GM21381 (cell line): Measurements from ENCODE around the gene GGNBP2.
A peak's percentile ranks its signal among the peaks of the same experiment; 100 is the strongest.

Experiments used
- ATAC-seq: cut with Tn5 transposase; IDR thresholded peaks from one replicate; pipeline ENCODE4 v1.9.1; 2021; ENCODE audit warnings: mild to moderate bottlenecking, moderate library complexity; ENCODE audit not compliant: unreplicated experiment

GGNBP2 gene

DNA sequence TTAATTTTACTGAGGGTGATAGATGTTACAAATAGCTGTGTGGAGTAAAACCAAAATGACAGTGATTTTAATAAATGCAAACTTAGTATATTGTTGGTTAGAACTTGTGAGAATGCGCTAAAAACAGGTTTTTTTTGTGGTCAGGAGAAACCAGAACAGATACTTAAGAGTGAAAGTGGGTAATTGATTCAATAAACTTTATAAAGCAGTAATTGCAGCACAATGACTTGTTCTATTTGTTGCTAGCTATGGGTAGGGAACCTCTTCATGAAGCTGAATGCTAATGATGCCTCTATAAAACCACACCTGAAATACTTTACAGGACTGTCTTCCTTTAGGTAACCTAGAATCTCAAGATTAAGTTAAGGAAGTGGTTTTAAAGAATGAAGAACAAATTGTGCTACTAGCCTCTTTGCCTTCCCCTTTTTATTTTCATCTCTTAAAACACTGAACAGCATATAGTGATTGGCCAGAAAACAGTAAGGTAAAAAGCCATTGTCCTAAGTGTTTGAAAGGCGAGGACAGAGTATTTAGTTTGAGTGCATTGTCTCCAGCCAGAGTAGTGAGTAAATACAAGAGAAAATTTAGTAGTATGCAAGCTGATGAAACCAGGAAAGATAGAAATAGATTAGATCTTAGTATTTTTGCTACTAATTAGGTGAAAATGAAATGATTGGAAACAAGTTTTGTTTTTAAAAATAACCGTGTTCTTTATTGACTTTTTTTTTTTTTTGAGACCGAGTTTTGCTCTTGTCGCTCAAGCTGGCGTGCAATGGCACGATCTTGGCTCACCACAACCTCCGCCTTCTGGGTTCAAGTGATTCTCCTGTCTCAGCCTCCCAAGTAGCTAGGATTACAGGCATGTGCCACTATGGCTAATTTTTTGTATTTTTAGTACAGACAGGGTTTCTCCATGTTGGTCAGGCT is 6.0 kb downstream of the GGNBP2 start:
- ATAC-seq, result no peak

DNA sequence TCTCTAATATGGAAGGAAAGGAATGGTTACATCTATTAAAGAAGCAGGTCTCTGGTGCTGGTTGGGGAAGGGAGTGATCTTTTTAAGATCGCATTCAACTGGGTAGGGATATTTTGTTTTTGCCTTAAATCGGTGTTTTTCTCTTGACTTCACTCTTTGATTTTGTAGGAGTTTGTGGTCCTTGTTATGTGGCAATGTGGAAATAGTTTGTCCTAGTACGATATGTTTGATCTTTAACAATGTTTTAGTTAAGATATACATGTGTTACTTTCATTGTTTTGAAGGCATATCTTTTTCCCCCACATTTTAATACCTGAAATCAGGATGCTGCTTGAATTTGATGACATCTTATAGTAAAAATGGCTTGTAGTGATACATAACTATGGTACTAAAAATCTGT is 8.7 kb downstream of the GGNBP2 start:
- no peak for ATAC-seq

DNA sequence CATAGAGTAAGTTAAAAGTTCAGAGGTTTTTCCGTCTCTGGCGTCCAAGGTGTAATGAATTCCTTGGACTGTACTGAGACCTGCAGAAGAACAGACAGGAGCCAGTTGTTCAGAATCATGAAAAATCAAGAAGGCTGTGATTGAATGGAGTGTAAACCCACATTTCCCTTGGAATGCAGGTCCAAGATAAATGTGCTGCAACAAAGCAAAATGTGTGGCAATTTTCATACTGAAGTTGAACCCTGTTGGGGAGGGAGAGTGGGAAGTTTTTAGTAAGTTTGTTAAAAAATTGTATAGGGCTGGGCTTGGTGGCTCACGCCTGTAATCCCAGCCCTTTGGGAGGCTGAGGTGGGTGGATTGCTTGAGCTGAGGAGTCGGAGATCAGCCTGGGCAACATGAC is 21.4 kb downstream of the GGNBP2 start:
- ATAC-seq, result no peak

DNA sequence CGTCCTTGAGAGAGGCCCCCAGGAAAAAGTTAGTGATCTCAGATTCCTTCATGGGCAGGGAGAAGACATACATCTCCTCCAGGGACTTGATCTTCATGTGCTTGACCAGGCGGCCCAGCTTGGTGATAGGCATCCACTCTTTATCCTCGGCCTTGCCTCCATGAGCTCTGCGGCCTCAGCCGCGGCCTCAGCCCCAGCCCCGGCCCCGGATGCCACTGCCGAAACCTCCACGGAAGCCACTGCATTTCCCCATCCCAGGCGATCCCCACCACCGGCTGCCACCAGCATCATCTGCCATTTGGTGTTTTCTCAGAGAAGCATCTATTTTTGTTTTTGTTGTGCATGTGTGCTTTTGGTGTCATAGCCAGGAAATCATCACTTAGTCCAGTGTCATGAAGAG is 30.3 kb downstream of the GGNBP2 start:
- no peak for ATAC-seq

DNA sequence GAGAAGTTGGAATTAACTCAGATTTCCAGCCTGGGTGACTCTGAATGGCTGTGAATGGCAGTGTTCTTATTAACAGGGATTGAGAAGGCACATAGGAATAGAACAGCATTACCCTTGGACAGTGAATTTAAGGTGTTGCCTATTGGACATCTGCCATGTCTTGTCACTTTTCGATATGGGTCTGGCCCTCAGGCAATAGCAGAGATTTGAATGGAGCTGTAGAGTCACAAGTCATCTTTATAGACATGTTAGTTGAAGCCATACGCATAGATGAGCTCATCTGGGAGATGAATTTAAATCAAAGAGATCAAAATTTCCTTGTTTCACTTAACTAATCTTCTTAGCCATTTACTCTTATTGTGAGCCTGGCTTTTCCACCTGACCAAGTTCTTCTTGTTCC is 32.1 kb downstream of the GGNBP2 start:
- no peak for ATAC-seq

DNA sequence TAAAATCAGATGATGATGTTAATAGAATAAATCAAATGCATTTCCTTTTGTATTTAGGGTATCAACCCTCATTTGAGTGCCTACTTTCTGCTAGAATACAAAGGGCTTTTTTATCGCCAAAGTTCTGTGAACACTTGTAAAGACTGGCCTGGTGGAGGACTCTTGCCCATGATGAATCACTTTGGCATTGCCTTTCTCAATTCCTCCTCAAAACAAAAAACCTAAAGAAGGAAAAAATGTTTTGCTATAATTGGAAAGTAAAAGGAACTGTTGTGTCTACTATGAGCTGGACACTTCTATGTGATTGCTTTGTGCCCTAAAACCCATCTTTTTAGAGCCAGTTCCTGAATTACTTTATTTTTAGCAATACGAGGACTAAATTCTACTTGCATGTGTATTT is 34.0 kb downstream of the GGNBP2 start:
- ATAC-seq, result no peak

DNA sequence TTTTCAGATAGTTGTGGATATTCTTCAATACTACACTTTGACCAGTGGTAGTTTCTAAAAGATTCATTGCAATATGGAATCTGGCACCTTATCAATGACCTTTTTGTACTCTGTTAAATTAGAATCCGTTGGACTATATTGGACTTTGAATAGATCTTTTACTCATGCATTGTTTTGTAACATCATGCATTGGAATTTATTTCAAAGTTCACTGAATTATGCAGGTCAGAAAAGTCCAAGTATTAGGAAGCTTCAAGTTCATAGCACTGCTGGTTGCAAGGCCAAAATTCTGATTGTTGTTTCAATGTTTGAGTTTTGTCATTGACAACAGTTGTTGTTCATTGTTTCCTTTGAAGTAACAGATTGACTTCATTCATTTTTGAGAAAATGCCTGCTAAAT is 39.1 kb downstream of the GGNBP2 start:
- no peak for ATAC-seq

DNA sequence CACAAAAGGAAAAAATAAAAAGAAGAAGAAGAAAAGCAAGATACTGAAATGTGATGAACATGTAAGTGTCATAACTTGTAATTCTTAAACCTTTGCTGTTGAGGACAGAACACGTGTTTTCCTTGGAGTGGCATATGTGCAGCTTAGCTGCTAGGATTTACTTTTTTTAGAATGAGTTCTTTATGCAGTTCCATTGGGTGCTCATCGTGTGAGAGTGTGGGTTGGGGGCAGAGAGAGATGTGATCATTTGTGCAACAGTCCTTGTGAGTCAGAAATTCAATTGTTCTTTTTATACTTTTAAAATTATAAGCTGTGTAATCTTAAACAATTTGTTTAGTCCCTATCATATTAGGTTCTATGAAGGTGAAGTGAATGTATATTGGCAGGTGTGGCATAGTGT is 41.4 kb downstream of the GGNBP2 start:
- no peak for ATAC-seq

DNA sequence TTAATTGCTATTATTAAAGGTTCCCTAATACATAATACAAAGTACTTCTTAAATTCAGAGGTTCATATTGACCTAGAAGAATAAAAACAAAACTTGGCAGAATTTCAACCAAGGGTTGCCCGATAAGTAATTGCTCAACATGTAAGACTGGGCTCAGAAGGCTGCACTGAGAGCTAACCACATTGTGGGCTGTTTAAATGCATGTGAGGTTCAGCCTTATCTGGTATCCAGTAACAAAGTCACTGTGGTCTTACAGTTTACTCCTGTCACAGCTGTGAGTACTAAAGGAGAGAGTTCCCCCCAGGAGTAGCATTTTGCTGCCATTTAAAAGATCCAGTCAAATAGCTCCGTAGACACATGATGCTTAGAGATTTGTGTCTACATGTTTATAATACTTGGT is 45.4 kb downstream of the GGNBP2 start:
- no peak for ATAC-seq

DNA sequence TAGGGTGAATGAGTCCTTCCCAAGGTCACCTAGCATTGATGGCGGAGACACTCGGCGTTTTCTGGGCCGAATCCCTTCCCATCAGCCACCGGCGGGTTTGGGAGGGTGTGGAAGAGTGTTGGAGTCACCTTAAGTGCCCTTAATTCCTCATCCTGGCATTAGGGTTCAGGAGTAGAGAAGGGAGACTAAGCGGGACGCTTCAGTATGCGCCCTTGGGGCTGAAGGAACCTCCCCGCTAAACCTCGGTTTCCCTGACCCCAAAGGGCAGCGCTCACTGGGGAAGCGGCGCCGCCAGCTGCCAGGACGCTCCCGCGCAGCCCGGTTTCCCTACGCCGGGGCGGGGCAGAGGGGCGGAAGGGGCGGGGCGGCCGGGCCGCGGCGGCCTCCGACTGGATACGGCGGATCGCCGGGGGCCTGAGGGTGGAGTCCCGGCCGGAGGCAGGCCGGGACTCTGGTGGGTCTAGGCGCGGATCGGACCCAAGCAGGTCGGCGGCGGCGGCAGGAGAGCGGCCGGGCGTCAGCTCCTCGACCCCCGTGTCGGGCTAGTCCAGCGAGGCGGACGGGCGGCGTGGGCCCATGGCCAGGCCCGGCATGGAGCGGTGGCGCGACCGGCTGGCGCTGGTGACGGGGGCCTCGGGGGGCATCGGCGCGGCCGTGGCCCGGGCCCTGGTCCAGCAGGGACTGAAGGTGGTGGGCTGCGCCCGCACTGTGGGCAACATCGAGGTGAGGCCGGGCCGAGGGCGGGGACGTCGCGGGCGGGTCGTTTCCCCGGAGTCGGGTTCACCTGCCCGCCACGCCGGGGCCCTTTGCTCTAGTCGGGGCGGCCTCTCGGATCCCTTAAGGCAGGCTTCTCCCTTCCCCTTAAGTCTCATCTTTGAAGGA is 47.0 kb downstream of the GGNBP2 start, which contains the start of gene DHRS11:
TSS of gene DHRS11 (plus strand) at position 446 of the 882 bp plus-strand sequence. CDS start at position 577, 131 bp downstream.
- ATAC-seq, result peak; percentile 86

DNA sequence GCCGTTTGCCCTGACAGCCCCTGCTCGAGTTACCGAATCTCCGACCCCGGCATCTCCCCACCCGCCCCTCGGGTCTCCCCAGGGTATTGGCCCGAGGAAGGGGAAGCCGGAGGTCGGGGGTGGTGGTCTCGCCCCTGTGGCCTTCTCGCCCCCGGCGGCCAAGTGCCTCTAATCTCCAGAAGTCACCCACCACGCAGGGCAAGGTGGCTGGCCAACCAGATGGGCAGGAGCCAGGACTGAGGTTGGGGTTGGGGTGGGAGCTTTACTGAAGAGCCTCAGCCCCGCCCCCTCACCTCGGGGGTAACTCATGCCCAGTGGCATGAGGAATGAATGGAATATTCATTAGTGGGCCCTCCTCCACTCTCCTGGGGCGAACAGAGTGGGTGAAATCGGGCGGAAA is 47.6 kb downstream of the GGNBP2 start:
- ATAC-seq, result no peak

DNA sequence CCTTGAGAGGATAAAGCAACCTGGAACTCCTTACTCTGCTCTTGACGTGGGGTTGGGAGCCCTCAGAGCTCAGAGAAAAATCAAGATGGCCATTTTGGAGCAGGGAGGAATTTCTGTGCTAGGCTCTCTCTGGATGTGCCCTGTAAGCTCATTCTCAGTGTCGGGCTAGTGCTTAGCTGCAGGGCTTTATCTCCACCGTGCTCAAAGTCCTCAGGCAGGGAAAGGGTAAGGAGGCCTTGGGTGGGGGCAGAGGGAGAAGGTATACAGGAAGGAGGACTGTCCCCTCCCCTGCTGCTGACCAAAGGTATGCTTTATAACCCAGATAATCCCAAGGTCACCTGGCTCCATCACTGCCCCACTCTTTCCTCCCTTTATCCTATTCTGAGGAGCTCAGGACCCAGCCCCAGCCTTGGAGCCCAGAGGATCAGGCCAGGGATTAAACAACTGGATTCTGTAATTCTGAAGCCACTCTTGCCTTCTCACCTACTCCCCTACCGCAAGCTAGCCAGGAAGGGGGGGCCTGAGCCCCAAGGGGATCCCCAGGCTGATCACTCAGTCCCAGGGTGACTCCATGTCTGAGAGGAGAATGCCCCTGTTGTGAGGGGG is 48.1 kb downstream of the GGNBP2 start:
- ATAC-seq, result no peak

DNA sequence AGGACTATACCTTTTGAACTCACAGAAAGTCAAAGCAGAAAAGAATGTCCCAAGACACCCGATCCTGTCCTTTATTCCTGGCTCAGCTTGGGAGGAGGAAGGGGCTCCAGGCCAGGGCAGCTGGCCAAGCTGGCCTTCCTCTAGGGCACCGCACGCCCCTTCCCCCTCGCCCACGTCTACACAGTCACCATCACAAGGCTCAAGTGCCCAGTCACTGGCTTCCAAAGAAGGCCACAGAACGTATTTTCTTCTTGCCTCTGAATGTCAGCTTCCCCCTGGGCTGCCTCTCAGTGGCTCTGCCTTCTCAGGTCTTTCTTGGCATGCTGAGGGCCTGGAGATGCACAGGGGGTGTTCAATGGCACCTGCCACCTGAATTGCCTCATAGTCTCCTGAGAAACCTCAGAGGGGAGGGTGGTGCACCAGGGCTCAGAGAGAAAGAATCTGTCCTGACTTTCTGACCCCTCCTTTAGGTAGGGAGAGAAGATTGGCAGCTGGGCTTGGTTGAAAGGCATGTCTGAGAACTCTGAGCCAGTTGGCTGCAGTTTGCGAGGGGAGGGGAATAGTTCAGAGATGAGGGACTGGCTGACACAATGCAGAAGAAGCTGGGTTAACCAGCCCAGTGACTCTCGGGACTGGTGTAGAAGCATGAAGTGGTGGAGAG is 49.1 kb downstream of the GGNBP2 start:
- no peak for ATAC-seq

DNA sequence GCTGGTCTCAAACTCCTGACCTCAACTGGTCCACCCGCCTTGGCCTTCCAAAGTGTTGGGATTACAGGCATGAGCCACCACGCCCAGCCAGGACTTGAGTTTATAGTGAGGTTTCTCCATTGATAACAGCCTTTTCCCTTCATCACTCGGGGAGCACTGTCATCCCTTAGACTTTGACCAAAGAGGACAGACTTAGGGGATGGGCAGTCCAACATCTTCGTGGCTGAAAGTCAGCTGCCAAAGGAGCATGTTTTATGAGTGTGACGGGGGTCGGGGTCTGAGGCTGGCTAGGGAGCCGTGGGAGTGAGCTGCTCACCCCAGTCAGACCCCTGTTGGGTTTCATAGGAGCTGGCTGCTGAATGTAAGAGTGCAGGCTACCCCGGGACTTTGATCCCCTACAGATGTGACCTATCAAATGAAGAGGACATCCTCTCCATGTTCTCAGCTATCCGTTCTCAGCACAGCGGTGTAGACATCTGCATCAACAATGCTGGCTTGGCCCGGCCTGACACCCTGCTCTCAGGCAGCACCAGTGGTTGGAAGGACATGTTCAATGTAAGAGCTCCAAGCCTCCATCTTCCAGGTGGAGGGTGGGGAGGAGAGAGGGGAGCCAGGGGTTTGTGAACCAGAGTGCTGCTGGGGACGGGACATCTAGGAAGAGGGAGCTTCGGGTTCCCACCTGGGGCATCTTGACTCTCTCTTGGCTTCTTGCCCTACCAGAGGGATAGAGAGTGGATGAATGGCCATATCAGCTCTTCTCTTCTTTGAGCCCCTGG is 50.1 kb downstream of the GGNBP2 start:
- ATAC-seq, result no peak

DNA sequence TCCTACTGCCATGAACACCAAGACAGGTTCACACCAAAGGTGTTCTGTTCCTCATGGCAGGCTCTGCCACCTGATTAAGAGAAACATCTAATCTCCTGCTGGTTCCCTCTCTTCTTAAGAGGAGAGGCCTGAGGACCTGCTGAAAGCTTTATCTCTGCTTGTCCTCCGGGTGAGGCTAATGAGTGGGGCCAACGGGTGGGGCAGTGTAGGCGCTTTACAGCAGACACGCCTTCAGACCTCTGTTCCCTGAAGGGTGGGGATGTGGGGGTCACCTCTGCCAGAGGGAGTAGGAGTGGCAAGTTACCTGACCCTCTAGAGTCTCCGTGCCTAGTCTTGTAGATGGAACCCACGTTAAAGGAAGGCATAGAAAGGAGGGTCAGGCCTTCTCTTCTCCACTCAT is 52.5 kb downstream of the GGNBP2 start:
- ATAC-seq, result no peak

DNA sequence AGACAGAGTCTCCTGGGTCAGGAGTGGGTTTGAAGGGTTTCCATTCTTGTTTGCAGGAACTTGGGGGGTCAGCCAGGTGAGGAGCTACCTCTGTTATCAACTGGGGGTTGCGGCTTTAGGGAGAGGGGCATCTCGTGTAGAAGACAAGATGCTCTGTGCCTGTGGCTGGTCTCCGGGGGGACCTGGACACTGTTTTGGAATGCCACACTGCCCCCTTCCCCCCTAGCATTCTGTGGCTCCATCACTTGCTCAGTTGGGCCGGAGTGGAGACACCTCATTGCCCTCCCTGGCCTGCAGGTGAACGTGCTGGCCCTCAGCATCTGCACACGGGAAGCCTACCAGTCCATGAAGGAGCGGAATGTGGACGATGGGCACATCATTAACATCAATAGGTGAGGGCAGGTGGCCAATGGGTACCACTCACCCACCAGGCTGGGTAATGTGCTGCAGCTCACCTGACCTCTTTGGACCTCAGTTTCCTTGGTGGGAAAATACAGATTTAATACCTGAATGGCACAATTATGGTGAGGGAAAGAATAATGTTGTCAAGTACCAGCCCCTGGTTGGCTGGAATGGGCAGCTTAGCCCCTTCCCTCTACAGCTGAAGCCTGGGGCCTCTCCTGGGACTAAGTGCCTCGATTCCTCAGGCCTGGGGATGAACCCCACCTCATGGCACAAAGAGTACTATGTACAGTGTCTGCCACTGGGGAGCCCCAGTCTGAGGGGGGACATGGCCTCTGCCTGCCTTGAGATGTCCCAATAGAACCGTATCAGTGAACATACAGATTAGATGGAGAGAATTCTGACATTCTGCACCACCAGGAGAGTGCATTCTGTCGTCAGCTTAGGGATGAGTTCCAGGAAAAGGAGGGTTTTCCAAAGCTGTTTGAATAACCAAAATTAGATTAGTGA is 53.4 kb downstream of the GGNBP2 start:
- ATAC-seq, result no peak

DNA sequence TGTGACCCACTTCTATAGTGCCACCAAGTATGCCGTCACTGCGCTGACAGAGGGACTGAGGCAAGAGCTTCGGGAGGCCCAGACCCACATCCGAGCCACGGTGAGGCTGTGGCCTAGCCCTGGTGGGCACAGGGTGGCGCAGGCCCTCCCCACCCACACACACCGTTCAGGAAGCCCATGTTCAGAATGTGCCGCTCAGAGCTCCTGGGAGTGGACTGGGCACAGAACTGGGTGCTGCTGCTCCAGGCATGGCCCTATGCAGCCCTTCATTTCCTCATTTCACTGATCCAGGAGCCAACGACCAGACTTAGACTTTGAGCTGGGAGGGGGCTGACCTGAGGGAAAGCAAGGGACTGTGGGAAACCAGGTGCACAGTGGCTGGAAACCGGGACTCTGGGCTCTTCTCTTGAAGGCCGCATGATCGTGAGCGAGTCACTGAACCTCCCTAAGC is 54.3 kb downstream of the GGNBP2 start:
- no peak for ATAC-seq

DNA sequence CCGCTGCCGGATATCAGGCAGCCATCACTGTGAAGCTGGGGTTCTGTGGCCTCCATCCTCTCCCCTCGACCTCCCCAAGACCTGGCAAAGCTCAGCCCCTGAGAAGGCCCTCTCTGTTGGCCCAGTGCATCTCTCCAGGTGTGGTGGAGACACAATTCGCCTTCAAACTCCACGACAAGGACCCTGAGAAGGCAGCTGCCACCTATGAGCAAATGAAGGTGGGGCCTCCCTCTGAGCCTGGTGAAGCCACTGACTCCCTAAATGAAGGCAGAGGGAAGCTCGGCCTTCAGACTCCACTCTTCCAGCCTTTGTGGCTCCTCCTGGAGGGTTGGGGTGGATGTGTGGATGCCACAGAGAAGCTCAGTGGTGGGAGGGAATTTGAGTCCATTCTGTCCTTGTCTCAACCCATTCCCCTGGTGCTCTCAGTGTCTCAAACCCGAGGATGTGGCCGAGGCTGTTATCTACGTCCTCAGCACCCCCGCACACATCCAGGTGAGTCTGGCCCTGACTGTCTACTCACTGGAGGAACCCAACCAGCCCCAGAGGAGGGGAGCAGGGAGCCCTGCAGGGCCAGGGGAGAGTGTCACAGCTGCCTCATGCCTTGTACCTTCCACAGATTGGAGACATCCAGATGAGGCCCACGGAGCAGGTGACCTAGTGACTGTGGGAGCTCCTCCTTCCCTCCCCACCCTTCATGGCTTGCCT is 55.0 kb downstream of the GGNBP2 start:
- ATAC-seq, result no peak
